Neural crest cell (in vitro differentiated cells): Measurements from ENCODE around the gene ZFYVE19. TPM values are rescaled to one million over a fixed set of nuclear protein-coding genes. Genes with fewer than 3 reads are reported as not detected.

ENCODE experiments used
- DNase-seq: peaks from one replicate; pipeline ENCODE4 v3.0.0; 2021; ENCODE audit warnings: low read depth, mixed read lengths, low spot score
- H3K27ac Mint-ChIP-seq: one replicate; pipeline ENCODE4 v1.8.0; 2021; ENCODE audit warnings: mild to moderate bottlenecking, mixed read lengths; ENCODE audit not compliant: unreplicated experiment
- H3K27me3 Mint-ChIP-seq: 2 replicates; pipeline ENCODE4 v1.8.0; 2021; ENCODE audit warnings: low read depth, mild to moderate bottlenecking, mixed read lengths
- H3K36me3 Mint-ChIP-seq: 2 replicates; pipeline ENCODE4 v1.8.0; 2021; ENCODE audit warnings: low read depth, mild to moderate bottlenecking, mixed read lengths
- H3K4me1 Mint-ChIP-seq: 2 replicates; pipeline ENCODE4 v1.8.0; 2021; ENCODE audit warnings: mixed read lengths
- H3K4me3 Mint-ChIP-seq: one replicate; pipeline ENCODE4 v1.8.0; 2021; ENCODE audit warnings: mild to moderate bottlenecking, mixed read lengths
- H3K9me3 Mint-ChIP-seq: 2 replicates; pipeline ENCODE4 v1.8.0; 2021; ENCODE audit warnings: mixed read lengths
- CTCF ChIP-seq: fragments of 200-600 bp; sonication (generic); conservative IDR thresholded peaks from 2 replicates; pipeline ENCODE4 v1.5.0; 2021; ENCODE audit warnings: antibody characterized with exemption, mild to moderate bottlenecking
- total RNA-seq: library from RNA; stranded (reverse); gene quantifications from 2 replicates; pipeline ENCODE4 v1.2.1, GENCODE V29; 2021

Gene ZFYVE19
- total RNA-seq, 1 donor from 2014 or later = 24.2 TPM

DNA sequence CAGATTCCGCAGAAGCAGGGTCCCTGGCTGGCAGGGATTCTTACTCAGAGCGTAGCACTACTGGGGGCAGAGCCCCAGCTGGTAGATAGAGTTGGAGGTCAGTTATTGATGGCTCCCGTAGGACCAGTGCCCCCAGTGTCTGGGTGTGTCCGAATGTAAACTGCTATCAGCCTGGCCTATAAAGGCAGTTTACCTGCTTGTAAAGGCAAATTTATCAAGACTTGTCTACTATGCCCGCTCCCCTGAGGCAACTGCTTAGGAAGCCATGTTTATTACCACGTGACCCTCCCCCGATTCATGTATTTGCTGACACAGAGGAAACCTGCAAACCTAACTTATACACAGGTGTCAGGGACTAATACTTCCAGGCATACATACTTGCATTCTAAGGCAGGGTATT lies 22.2 kb downstream of the ZFYVE19 start:
- peaks cover 13% of the 10 kb centered on the region for H3K27me3 Mint-ChIP-seq
- H3K4me1 Mint-ChIP-seq = no peaks in the 10 kb centered on the region
- no peaks in the 10 kb centered on the region for H3K9me3 Mint-ChIP-seq
- H3K36me3 Mint-ChIP-seq = no peaks in the 10 kb centered on the region
- H3K27ac Mint-ChIP-seq = no peak overlapping the region
- no peak for TF ChIP-seq CTCF
- no peak overlapping the region for H3K4me3 Mint-ChIP-seq
- no peak for DNase-seq

DNA sequence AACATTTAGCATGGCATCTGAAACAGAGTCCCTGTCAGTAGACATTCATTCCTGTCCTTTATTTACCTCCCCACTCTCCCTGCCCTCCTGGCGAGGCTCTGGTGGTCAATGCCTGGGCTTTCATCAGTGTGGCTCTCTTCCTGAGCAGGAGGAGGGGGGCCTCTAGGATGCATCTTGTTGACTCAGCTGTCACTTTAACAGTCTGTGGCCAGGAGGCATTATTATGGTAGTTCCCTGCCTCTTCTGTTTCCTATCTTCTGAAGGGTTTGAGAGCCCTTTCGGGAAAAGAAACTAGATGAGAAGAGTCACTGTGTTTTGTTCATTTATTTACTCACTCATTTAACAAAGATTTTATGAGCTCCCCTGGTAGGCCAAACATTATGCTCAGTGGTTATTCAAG lies 24.0 kb downstream of the ZFYVE19 start:
- no peak overlapping the region for H3K4me3 Mint-ChIP-seq
- DNase-seq = no peak
- no peak for TF ChIP-seq CTCF
- H3K4me1 Mint-ChIP-seq = no peaks in the 10 kb centered on the region
- H3K36me3 Mint-ChIP-seq = no peaks in the 10 kb centered on the region
- H3K27ac Mint-ChIP-seq = no peak overlapping the region
- no peaks in the 10 kb centered on the region for H3K9me3 Mint-ChIP-seq
- H3K27me3 Mint-ChIP-seq = peaks cover 13% of the 10 kb centered on the region

GRCh38 chr15:40831861-40832260 lies 25.0 kb downstream of the ZFYVE19 start:
- TF ChIP-seq CTCF = no peak
- H3K36me3 Mint-ChIP-seq = no peaks in the 10 kb centered on the region
- no peaks in the 10 kb centered on the region for H3K4me1 Mint-ChIP-seq
- peaks cover 9% of the 10 kb centered on the region for H3K27me3 Mint-ChIP-seq
- H3K9me3 Mint-ChIP-seq = no peaks in the 10 kb centered on the region
- H3K4me3 Mint-ChIP-seq = no peak overlapping the region
- H3K27ac Mint-ChIP-seq = no peak overlapping the region
- no peak for DNase-seq

- H3K4me3 Mint-ChIP-seq = no peak overlapping the region
- no peaks in the 10 kb centered on the region for H3K4me1 Mint-ChIP-seq
- no peak for TF ChIP-seq CTCF
- no peaks in the 10 kb centered on the region for H3K36me3 Mint-ChIP-seq
- no peaks in the 10 kb centered on the region for H3K9me3 Mint-ChIP-seq
- no peak overlapping the region for H3K27ac Mint-ChIP-seq
- no peak for DNase-seq
- peaks cover 6% of the 10 kb centered on the region for H3K27me3 Mint-ChIP-seq
Observed at GRCh38 chr15:40832903-40833302, 26.0 kb downstream of the ZFYVE19 start.

GRCh38 chr15:40836020-40836419 lies 29.1 kb downstream of the ZFYVE19 start:
- no peaks in the 10 kb centered on the region for H3K36me3 Mint-ChIP-seq
- no peaks in the 10 kb centered on the region for H3K9me3 Mint-ChIP-seq
- DNase-seq = no peak
- no peaks in the 10 kb centered on the region for H3K4me1 Mint-ChIP-seq
- no peak for TF ChIP-seq CTCF
- no peak overlapping the region for H3K4me3 Mint-ChIP-seq
- no peak overlapping the region for H3K27ac Mint-ChIP-seq
- H3K27me3 Mint-ChIP-seq = peaks cover 11% of the 10 kb centered on the region

DNA sequence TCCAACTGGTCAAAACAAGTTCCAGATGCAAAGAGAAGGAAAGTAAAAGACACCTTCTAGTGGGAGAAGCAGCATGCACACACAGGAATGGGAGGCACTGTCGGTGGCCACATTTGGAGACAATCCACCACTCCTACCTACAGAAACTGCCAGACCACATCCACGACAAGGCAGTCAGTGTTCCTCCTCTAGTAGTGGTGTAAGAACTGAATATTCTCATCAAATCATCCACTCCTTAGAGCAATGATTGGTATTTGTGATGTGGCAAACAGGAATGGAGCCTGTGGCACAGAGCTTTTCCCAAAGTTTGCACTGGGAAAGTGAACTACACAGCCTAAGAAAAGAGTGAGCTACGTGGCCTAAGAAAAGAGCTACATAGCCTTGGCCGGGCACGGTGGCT lies 31.9 kb downstream of the ZFYVE19 start:
- H3K27ac Mint-ChIP-seq = no peak overlapping the region
- DNase-seq = no peak
- H3K4me1 Mint-ChIP-seq = peaks cover 4% of the 10 kb centered on the region
- no peaks in the 10 kb centered on the region for H3K9me3 Mint-ChIP-seq
- peaks cover 37% of the 10 kb centered on the region for H3K27me3 Mint-ChIP-seq
- TF ChIP-seq CTCF = no peak
- H3K36me3 Mint-ChIP-seq = no peaks in the 10 kb centered on the region
- H3K4me3 Mint-ChIP-seq = no peak overlapping the region
